SK-N-MC (cell line): Measurements from ENCODE around the gene PLA2G2F.

Source experiments
- DNase-seq: peaks from one replicate; pipeline ENCODE4 v3.0.0-alpha.2; 2011; ENCODE audit warnings: low read depth, low spot score
- H3K27ac ChIP-seq: fragments of 200-600 bp; sonication (generic); 2 replicates; pipeline ENCODE4 v1.5.1; 2016; ENCODE audit warnings: mixed run types
- H3K36me3 ChIP-seq: fragments of 200-600 bp; sonication (generic); 2 replicates; pipeline ENCODE4 v1.6.1; 2017; ENCODE audit warnings: antibody characterized with exemption, low read length, mixed read lengths; ENCODE audit not compliant: insufficient read depth
- H3K4me3 ChIP-seq: fragments of 200-600 bp; sonication (generic); 2 replicates; pipeline ENCODE4 v1.5.1; 2016
- H3K9ac ChIP-seq: fragments of 200-600 bp; sonication (generic); 2 replicates; pipeline ENCODE4 v1.8.0; 2017; ENCODE audit warnings: mixed run types, mixed read lengths; ENCODE audit not compliant: insufficient read length
- H3K9me3 ChIP-seq: fragments of 200-600 bp; sonication (generic); 2 replicates; pipeline ENCODE4 v1.6.1; 2017; ENCODE audit warnings: low read depth, mild to moderate bottlenecking, antibody characterized with exemption, low read length, moderate library complexity, mixed read lengths
- EZH2 ChIP-seq: fragments of 200-600 bp; sonication (generic); IDR thresholded peaks from one replicate; pipeline ENCODE4 v1.6.1; 2017; ENCODE audit warnings: antibody characterized with exemption
- FOXP2 ChIP-seq: optimal IDR thresholded peaks from 2 replicates; pipeline ENCODE3; 2011; ENCODE audit warnings: mild to moderate bottlenecking, moderate library complexity; ENCODE audit not compliant: insufficient read depth; ENCODE audit errors: extremely low read length, control extremely low read depth
- POLR2AphosphoS5 ChIP-seq: IDR thresholded peaks from 2 replicates; pipeline ENCODE4 v1.6.1; 2012; ENCODE audit warnings: mild to moderate bottlenecking, low read depth, low read length, borderline replicate concordance

PLA2G2F gene

GRCh38 chr1:20109223-20109856, 29.8 kb upstream of the PLA2G2F start:
- TF ChIP-seq POLR2AphosphoS5 (no peak), EZH2 (no peak), FOXP2 (no peak)
- no peak overlapping the region for H3K27ac ChIP-seq
- H3K9me3 ChIP-seq: no peaks in the 10 kb centered on the region
- no peak for DNase-seq
- H3K4me3 ChIP-seq: no peak overlapping the region
- H3K36me3 ChIP-seq: no peaks in the 10 kb centered on the region
- H3K9ac ChIP-seq: no peak overlapping the region

- H3K9me3 ChIP-seq: no peaks in the 10 kb centered on the region
- no peak overlapping the region for H3K4me3 ChIP-seq
- TF ChIP-seq EZH2 (no peak), POLR2AphosphoS5 (no peak), FOXP2 (no peak)
- no peak overlapping the region for H3K9ac ChIP-seq
- H3K36me3 ChIP-seq: no peaks in the 10 kb centered on the region
- DNase-seq: no peak
- H3K27ac ChIP-seq: no peak overlapping the region
These were observed 28.4 kb upstream of the PLA2G2F start for GRCh38 chr1:20110679-20111078.

GRCh38 chr1:20111452-20111851, 27.7 kb upstream of the PLA2G2F start:
- no peak overlapping the region for H3K4me3 ChIP-seq
- DNase-seq: no peak
- H3K36me3 ChIP-seq: no peaks in the 10 kb centered on the region
- H3K9me3 ChIP-seq: no peaks in the 10 kb centered on the region
- H3K27ac ChIP-seq: no peak overlapping the region
- TF ChIP-seq POLR2AphosphoS5 (no peak), FOXP2 (no peak), EZH2 (no peak)
- H3K9ac ChIP-seq: no peak overlapping the region

- no peak for DNase-seq
These were observed 26.7 kb upstream of the PLA2G2F start for GRCh38 chr1:20112279-20113000.

GRCh38 chr1:20114021-20114648, 25.0 kb upstream of the PLA2G2F start:
- H3K9ac ChIP-seq: no peak overlapping the region
- no peak for TF ChIP-seq FOXP2
- TF ChIP-seq EZH2: no peak
- no peak for TF ChIP-seq POLR2AphosphoS5
- no peak for DNase-seq

More at GRCh38 chr1:20112279-20113000, 26.7 kb upstream of the PLA2G2F start:
- TF ChIP-seq FOXP2 (no peak), POLR2AphosphoS5 (no peak), EZH2 (no peak)
- H3K4me3 ChIP-seq: no peak overlapping the region
- H3K27ac ChIP-seq: no peak overlapping the region
- no peaks in the 10 kb centered on the region for H3K36me3 ChIP-seq
- no peak overlapping the region for H3K9ac ChIP-seq
- H3K9me3 ChIP-seq: no peaks in the 10 kb centered on the region

GRCh38 chr1:20115479-20115878, 23.6 kb upstream of the PLA2G2F start:
- Histone ChIP-seq H3K9ac (no peak overlapping the region), H3K9me3 (no peaks in the 10 kb centered on the region), H3K27ac (no peak overlapping the region), H3K4me3 (no peak overlapping the region), H3K36me3 (no peaks in the 10 kb centered on the region)
- TF ChIP-seq POLR2AphosphoS5: no peak
- TF ChIP-seq FOXP2: no peak
- no peak for DNase-seq

More at GRCh38 chr1:20114021-20114648, 25.0 kb upstream of the PLA2G2F start:
- H3K9me3 ChIP-seq: no peaks in the 10 kb centered on the region
- H3K36me3 ChIP-seq: no peaks in the 10 kb centered on the region
- no peak overlapping the region for H3K4me3 ChIP-seq
- H3K27ac ChIP-seq: no peak overlapping the region

GRCh38 chr1:20115916-20116315, 23.2 kb upstream of the PLA2G2F start:
- Histone ChIP-seq H3K9me3 (no peaks in the 10 kb centered on the region), H3K27ac (no peak overlapping the region), H3K9ac (no peak overlapping the region), H3K36me3 (no peaks in the 10 kb centered on the region), H3K4me3 (no peak overlapping the region)
- no peak for TF ChIP-seq FOXP2
- TF ChIP-seq POLR2AphosphoS5: no peak
- no peak for TF ChIP-seq EZH2
- no peak for DNase-seq

- TF ChIP-seq FOXP2 (no peak), POLR2AphosphoS5 (no peak), EZH2 (no peak)
- no peak overlapping the region for H3K27ac ChIP-seq
- no peaks in the 10 kb centered on the region for H3K36me3 ChIP-seq
- DNase-seq: no peak
- no peak overlapping the region for H3K4me3 ChIP-seq
- H3K9ac ChIP-seq: no peak overlapping the region
- no peaks in the 10 kb centered on the region for H3K9me3 ChIP-seq
These were observed 21.9 kb upstream of the PLA2G2F start for GRCh38 chr1:20117236-20117635.

GRCh38 chr1:20119347-20119746, 19.8 kb upstream of the PLA2G2F start, which contains the start of gene PLA2G2D:
Gene PLA2G2D (minus strand): TSS chr1:20119536. CDS start chr1:20119498, 38 bp downstream.
- TF ChIP-seq FOXP2 (no peak), POLR2AphosphoS5 (no peak), EZH2 (no peak)
- Histone ChIP-seq H3K36me3 (no peaks in the 10 kb centered on the region), H3K27ac (no peak within 1 kb of the TSS), H3K4me3 (no peak within 1 kb of the TSS), H3K9me3 (no peaks in the 10 kb centered on the region), H3K9ac (no peak within 1 kb of the TSS)
- DNase-seq: no peak
